GM19043 (cell line): ENCODE measurements around the gene MGAT1.
"Not testable (repeated sequence)": the region's sequence is repeated elsewhere in the genome, so short reads cannot be mapped to it uniquely, and the experiment has no call there.

Experiments used
- ATAC-seq: cut with Tn5 transposase; IDR thresholded peaks from one replicate; pipeline ENCODE4 v1.9.1; 2021; ENCODE audit warnings: low read depth; ENCODE audit not compliant: unreplicated experiment

Gene MGAT1

GRCh38 chr5:180802325-180803180, at the start of gene MGAT1:
MGAT1 (minus strand) TSS chr5:180802806; CDS start chr5:180792971, 9,835 bp downstream.
- ATAC-seq, result peak; percentile 26

GRCh38 chr5:180850434-180851078, 48.0 kb upstream of the MGAT1 start:
- ATAC-seq, result no peak

GRCh38 chr5:180849827-180850226, 47.2 kb upstream of the MGAT1 start:
- ATAC-seq, result no peak

GRCh38 chr5:180848878-180849277, 46.3 kb upstream of the MGAT1 start:
- no peak for ATAC-seq

GRCh38 chr5:180848265-180848664, 45.7 kb upstream of the MGAT1 start:
- ATAC-seq, result no peak

GRCh38 chr5:180847026-180847425, 44.4 kb upstream of the MGAT1 start:
- no peak for ATAC-seq

GRCh38 chr5:180844858-180845257, 42.3 kb upstream of the MGAT1 start:
- no peak for ATAC-seq

- ATAC-seq, result no peak
Measured at GRCh38 chr5:180844432-180844831, 41.8 kb upstream of the MGAT1 start.

GRCh38 chr5:180839935-180840334, 37.3 kb upstream of the MGAT1 start:
- no peak for ATAC-seq

GRCh38 chr5:180839227-180839626, 36.6 kb upstream of the MGAT1 start:
- no peak for ATAC-seq

GRCh38 chr5:180837478-180837877, 34.9 kb upstream of the MGAT1 start:
- ATAC-seq, result no peak

- ATAC-seq, result peak; percentile 53
Measured at GRCh38 chr5:180832638-180833068, 30.0 kb upstream of the MGAT1 start.

- ATAC-seq, result peak; percentile 60
Measured at GRCh38 chr5:180831139-180832093, 28.8 kb upstream of the MGAT1 start.

- peak; percentile 27 for ATAC-seq
Measured at GRCh38 chr5:180830253-180831138, 27.9 kb upstream of the MGAT1 start.

- no peak for ATAC-seq
Measured at GRCh38 chr5:180829726-180830125, 27.1 kb upstream of the MGAT1 start.

- not testable (repeated sequence) for ATAC-seq
Measured at GRCh38 chr5:180828756-180829531, 26.3 kb upstream of the MGAT1 start.

GRCh38 chr5:180827374-180827773, 24.8 kb upstream of the MGAT1 start:
- ATAC-seq, result not testable (repeated sequence)

GRCh38 chr5:180825768-180826525, 23.3 kb upstream of the MGAT1 start:
- no peak for ATAC-seq
